ENCODE data around the gene NANP.
A peak's percentile ranks its signal among the peaks of the same experiment; 100 is the strongest.
"Not testable (repeated sequence)": the region's sequence is repeated elsewhere in the genome, so short reads cannot be mapped to it uniquely, and the experiment has no call there.

Gene NANP, protein sequence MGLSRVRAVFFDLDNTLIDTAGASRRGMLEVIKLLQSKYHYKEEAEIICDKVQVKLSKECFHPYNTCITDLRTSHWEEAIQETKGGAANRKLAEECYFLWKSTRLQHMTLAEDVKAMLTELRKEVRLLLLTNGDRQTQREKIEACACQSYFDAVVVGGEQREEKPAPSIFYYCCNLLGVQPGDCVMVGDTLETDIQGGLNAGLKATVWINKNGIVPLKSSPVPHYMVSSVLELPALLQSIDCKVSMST

DNA sequence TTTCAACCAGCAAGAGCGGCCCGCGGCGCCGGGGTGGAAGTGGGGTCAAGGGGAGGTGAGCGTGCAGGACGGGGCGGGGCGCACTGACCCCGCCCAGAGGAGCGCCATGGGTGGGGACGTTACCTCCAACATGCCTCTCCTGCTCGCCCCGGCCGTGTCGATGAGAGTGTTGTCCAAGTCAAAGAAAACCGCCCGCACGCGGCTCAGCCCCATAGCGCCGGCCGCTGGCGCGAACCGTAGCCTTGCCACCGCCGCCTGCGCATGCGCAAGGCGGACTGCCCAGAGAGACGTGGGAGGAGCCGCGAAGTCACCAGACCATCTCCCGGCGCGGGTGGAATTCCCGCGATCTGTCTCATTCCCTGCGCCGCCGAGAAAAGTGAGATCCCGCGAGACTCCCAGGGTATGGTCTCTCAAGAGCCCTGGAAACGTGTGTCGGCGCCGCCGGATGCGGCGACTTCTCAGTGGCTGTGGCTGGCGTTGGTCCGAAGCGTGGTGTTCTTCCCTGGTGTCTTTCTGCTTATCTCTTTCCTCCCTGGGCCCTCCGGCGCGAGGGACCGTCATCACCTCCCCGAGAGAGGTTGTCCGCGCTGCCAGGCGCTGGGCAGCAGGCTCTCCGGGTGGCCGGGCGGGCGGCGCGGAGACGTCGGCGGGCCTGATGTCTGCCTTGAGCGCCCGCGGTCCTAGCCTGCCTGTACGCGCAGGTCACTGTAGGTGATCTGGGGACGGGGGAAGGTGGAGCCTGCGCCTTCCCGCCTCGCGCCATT lies at the start of gene NANP:
TSS of gene NANP (minus strand) at position 279 of the 764 bp plus-strand sequence. CDS start at position 213, 66 bp downstream.
- no peaks in the 10 kb centered on the region for H3K27me3 Mint-ChIP-seq
- H3K27ac Mint-ChIP-seq: peak within 1 kb of the TSS; percentile 94
- peaks cover 17% of the 10 kb centered on the region for H3K4me1 Mint-ChIP-seq
- peak within 1 kb of the TSS; percentile 95 for H3K4me3 Mint-ChIP-seq
- peaks cover 6% of the 10 kb centered on the region for H3K36me3 Mint-ChIP-seq
- H3K9me3 Mint-ChIP-seq: peaks cover 5% of the 10 kb centered on the region

DNA sequence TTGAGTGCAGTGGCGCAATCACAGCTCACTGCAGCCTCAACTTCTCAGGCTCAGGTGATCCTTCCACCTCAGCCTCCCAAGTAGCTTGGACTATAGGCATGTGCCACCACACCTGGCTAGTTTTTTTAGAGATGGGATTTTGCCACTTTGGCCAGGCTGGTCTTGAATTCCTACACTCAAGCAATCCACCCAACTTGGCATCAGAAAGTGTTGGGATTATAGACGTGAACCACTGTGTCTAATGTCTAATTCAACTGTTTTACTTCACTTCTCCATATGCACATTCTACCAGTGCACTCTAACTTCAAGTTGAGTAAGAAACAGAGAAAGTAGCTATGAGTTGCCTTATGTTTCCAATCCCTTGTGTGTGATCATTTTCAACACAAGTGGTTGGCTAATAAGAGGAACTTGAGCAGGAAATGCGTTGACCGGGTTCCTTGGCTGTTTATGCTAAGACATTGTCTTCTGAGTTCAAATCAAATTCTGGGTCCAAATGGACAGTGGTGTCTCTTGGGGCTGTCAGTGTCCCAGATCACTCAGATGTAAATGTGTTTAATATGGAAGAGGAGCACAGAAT lies 48.9 kb upstream of the NANP start:
- no peak overlapping the region for H3K4me3 Mint-ChIP-seq
- H3K4me1 Mint-ChIP-seq: peaks cover 6% of the 10 kb centered on the region
- no peak overlapping the region for H3K27ac Mint-ChIP-seq
- no peaks in the 10 kb centered on the region for H3K27me3 Mint-ChIP-seq
- H3K36me3 Mint-ChIP-seq: peaks cover 40% of the 10 kb centered on the region
- peaks cover 5% of the 10 kb centered on the region for H3K9me3 Mint-ChIP-seq

DNA sequence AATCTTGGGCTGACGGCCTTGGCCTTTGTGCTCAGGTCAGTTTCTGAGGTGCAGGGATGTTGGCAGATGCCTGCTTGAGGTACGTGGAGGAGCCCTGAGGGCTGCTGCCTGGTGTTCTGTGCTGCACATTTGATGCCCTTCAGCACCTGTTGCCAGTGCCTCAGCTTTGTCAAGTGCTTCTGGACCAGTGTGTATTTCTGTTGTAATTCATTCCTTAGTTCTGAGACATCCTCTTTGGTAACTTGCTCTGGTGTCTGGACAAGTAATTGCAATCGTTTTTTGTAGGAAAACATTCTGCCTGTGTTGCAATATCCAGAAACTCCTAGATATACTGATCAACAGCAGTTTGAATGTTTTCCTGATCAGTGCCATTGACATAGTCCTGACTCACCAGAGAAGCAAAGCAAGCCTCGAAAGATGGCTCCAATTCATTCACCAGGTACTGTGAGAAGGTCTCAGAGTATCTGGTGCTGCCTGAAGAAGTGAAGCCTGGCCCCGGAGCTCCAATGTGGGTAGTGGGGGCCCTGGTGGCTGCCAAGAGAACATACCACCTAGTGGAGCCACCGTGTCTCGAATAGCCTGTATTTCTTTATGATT lies 46.1 kb upstream of the NANP start:
- no peak overlapping the region for H3K4me3 Mint-ChIP-seq
- peaks cover 15% of the 10 kb centered on the region for H3K36me3 Mint-ChIP-seq
- no peak overlapping the region for H3K27ac Mint-ChIP-seq
- H3K9me3 Mint-ChIP-seq: peaks cover 5% of the 10 kb centered on the region
- H3K4me1 Mint-ChIP-seq: no peaks in the 10 kb centered on the region
- no peaks in the 10 kb centered on the region for H3K27me3 Mint-ChIP-seq

DNA sequence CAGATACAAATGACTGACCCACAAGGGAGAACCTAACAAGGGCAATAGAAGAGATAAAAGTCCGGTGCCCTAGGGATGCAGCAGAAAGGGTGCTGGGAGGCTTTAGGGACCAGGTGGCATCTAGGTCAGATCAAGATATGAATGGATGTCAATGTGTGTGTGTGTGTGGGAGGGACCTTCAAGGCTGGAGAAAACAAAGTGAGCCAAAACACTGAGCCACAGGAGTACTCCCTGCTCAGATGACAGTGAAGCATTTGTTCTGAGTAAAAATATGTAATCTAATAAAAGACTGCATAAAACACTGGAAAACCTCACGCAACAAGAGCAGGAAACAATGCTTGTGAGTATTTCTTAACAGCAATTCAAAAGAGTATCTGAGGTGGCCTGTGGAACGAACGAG lies 44.6 kb upstream of the NANP start:
- H3K36me3 Mint-ChIP-seq: peaks cover 5% of the 10 kb centered on the region
- no peak overlapping the region for H3K4me3 Mint-ChIP-seq
- H3K27me3 Mint-ChIP-seq: no peaks in the 10 kb centered on the region
- H3K4me1 Mint-ChIP-seq: no peaks in the 10 kb centered on the region
- H3K27ac Mint-ChIP-seq: no peak overlapping the region
- H3K9me3 Mint-ChIP-seq: peaks cover 5% of the 10 kb centered on the region

DNA sequence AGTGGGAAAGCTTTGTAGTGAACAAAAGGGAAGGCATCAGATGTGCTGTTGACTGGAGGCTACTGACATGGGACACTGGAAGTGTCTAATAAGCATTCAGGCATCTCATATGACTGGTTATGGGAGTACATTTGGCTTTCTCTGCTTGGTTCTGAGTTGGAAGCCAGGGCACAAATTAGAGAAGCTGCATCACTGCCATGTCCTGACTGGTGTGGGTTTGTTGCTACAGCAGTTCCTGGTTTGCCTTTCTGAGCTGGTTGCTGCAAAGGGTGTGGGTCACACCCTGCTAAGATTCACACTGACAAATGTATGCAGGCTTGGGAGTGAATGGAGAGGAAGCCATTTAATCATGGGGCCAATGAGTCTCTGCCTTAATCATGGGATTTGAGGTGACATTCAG lies 36.2 kb upstream of the NANP start:
- Mint-ChIP-seq H3K4me3 (no peak overlapping the region), H3K9me3 (no peaks in the 10 kb centered on the region), H3K27ac (no peak overlapping the region), H3K36me3 (peaks cover 6% of the 10 kb centered on the region), H3K27me3 (no peaks in the 10 kb centered on the region), H3K4me1 (no peaks in the 10 kb centered on the region)

DNA sequence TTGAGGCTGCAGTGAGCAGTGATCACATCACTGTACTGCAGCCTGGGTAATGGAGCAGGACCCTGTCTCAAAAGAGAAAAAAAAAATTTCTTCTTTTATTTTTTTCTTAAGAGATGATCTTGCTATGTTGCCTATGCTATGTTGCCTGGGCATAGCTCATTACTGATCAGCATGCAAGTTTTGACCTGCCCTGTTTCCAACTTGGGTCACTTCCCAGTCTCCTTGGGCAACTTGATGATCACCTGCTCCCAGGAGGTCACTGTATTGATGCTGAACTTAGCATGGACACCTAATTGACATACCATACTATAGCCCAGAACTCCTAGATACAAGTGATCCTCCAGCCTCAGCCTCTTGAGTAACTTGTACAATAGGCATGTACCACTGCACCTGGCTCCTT lies 30.7 kb upstream of the NANP start:
- H3K4me1 Mint-ChIP-seq: no peaks in the 10 kb centered on the region
- H3K9me3 Mint-ChIP-seq: no peaks in the 10 kb centered on the region
- H3K27ac Mint-ChIP-seq: no peak overlapping the region
- no peaks in the 10 kb centered on the region for H3K27me3 Mint-ChIP-seq
- H3K4me3 Mint-ChIP-seq: no peak overlapping the region
- H3K36me3 Mint-ChIP-seq: peaks cover 9% of the 10 kb centered on the region

DNA sequence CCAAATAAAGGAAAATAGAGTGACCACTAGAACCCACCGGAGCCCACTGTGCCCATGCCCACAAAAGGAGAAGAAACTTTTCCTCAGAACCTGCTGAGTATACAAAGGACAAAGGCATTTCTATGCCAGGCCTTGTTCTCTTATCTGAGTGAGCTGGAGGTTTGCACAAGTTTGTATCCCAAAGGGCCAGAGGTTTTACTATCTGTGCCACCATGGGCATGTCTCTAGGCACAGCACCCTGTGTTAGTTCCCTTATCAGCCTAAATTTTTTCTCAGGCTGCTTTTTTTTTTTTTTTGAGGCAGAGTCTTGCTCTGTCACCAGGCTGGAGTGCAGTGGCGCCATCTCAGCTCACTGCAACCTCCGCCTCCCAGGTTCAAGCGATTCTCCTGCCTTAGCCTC lies 29.1 kb upstream of the NANP start:
- not testable (repeated sequence) for H3K27ac Mint-ChIP-seq, H3K4me1 Mint-ChIP-seq, H3K36me3 Mint-ChIP-seq, H3K9me3 Mint-ChIP-seq, H3K4me3 Mint-ChIP-seq, H3K27me3 Mint-ChIP-seq

DNA sequence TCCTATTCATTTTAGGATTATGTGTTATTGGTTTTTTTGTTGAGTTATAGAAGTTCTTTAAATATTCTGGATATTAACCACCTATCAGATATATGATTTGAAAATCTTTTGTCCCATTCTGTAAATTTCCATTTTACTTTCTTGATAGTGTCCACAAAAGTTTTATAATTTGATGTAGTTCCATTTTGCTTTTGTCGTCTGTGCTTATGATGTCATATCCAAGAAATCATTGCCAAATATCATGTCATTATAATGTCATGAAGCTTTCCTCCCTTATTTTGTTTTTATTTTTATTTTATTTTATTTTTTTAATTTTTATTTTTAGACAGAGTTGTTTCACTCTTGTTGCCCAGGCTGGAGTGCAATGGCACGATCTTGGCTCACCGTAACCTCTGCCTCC lies 21.0 kb upstream of the NANP start:
- Mint-ChIP-seq H3K9me3 (no peaks in the 10 kb centered on the region), H3K36me3 (peaks cover 8% of the 10 kb centered on the region), H3K4me3 (no peak overlapping the region), H3K27ac (no peak overlapping the region), H3K4me1 (peaks cover 5% of the 10 kb centered on the region), H3K27me3 (no peaks in the 10 kb centered on the region)

DNA sequence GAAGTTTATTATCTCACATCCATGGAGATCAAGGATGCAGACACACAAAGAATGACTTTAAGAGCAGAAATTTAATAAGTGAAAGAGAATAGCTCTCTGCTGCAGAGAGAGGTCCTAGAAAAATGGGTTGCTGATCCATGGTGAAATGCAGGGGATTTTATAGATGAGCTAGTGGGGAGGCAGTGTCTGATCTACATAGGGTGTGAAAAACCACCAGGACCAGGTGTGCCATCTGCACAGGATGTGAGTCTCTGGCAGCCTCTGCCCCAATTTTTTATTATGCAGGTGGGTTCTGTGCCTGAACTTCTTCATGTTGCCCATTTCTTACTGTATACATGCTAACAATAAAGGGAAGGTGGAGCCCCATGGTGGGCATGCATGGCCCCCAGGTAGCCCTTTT lies 19.9 kb upstream of the NANP start:
- H3K27me3 Mint-ChIP-seq: no peaks in the 10 kb centered on the region
- H3K9me3 Mint-ChIP-seq: no peaks in the 10 kb centered on the region
- H3K4me1 Mint-ChIP-seq: peaks cover 5% of the 10 kb centered on the region
- no peak overlapping the region for H3K27ac Mint-ChIP-seq
- H3K36me3 Mint-ChIP-seq: peaks cover 8% of the 10 kb centered on the region
- H3K4me3 Mint-ChIP-seq: no peak overlapping the region

DNA sequence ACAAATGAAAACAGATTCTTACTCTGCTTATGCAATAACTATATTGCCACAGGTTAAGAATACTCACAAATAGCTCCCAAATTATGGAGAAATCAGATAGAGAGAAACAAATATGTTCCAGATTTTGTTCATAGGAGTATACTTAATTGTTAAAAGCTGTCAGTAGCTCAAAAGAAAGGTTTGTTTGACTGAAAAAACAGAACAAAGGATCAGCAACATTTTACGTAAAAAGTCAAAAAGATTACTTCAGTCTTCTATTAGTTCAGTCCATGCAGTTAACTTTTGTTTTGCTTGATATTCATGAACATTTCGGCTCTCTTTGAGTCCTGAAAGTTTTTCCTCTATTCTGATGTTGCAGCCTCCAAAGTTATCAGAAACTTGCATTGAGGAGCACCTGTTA lies 13.4 kb upstream of the NANP start:
- Mint-ChIP-seq H3K36me3 (peaks cover 17% of the 10 kb centered on the region), H3K27me3 (no peaks in the 10 kb centered on the region)

DNA sequence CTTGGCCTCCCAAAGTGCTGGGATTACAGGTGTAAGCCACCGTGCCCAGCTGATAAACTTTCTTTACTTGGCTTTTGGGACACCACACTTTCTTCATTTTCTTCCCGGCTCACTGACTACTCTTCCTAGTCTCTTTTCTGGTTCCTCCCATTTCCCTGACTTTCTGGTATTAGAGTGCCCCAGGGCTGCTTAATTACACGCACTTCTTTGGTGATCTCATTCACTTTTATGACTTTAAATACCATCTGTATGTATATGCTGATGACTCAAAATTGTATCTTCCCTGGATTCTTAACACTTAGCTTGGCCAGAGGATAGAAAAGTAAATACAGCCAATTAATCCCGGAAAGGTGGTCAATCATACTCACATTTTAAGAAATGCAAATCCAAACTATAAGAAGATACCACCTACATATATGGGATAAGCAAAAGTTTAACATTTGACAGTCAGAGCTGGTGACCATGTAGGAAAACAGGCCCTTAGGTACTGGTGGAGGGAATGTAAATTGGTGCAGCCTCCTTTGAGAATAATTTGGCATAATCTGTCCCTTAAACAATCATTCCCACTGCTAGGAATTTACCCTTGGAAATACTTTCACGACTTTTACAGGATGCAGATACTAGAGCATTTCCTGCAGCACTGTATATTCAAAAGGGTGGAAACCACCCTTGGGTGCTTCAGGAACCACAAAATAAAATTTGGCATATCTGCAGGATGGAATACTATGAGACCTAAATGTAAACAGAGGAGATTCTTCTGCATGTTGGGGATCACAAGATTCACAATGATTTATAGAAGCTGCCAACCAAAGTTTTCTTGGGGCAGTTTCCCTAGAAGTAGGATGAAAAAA lies 9.4 kb upstream of the NANP start:
- H3K4me3 Mint-ChIP-seq: no peak overlapping the region
- H3K27ac Mint-ChIP-seq: no peak overlapping the region
- no peaks in the 10 kb centered on the region for H3K27me3 Mint-ChIP-seq
- H3K36me3 Mint-ChIP-seq: peaks cover 17% of the 10 kb centered on the region
- H3K4me1 Mint-ChIP-seq: peaks cover 7% of the 10 kb centered on the region
- H3K9me3 Mint-ChIP-seq: peaks cover 2% of the 10 kb centered on the region

More for the DNA sequence above, 13.4 kb upstream of the NANP start:
- Mint-ChIP-seq H3K9me3 (no peaks in the 10 kb centered on the region), H3K4me3 (no peak overlapping the region), H3K4me1 (peaks cover 7% of the 10 kb centered on the region), H3K27ac (no peak overlapping the region)

DNA sequence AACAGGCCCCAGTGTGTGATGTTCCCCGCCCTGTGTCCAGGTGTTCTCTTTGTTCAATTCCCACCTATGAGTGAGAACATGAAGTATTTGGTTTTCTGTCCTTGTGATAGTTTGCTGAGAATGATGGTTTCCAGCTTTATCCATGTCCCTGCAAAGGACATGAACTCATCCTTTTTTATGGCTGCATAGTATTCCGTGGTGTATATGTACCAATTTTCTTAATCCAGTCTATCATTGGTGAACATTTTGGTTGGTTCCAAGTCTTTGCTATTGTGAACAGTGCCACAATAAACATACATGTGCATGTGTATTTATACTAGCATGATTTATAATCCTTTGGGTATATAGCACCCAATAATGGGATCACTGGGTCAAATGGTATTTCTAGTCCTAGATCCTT lies 6.8 kb upstream of the NANP start:
- H3K4me1 Mint-ChIP-seq, H3K4me3 Mint-ChIP-seq, H3K27ac Mint-ChIP-seq, H3K27me3 Mint-ChIP-seq, H3K9me3 Mint-ChIP-seq: not testable (repeated sequence)
- peaks cover 10% of the 10 kb centered on the region for H3K36me3 Mint-ChIP-seq

DNA sequence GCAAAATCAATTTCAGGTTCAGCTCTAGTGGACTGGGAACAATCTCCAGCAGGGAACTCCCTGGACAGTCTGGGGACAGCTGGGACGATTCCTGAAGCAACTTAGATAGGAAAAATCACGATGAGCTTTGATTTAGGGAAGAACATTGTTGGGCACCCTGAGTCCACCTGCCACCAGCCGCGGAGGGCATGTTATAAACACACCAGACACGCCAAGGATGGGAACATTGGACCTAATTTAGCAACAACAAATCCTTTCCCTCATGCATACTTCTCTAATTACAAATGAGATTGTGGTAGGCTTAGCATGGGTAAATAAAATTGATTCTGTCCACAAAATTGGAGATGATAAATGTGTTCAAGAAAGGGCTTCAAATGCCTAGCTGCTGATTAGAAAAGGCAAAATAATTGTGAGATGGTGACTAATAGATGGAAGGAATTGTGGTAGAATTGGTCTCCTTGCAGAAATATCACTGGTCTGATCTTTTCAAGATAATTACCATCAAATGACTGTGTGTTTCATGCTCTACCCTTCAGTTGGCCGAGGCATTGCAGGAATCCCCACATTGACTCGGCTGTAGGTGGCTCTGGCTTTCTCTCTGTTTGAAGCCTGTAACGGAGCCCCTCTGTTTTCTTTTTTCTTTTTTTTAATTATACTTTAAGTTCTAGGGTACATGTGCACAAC lies 6.1 kb upstream of the NANP start:
- H3K4me1 Mint-ChIP-seq: peaks cover 7% of the 10 kb centered on the region
- H3K27me3 Mint-ChIP-seq: no peaks in the 10 kb centered on the region
- no peak overlapping the region for H3K4me3 Mint-ChIP-seq
- H3K9me3 Mint-ChIP-seq: peaks cover 5% of the 10 kb centered on the region
- no peak overlapping the region for H3K27ac Mint-ChIP-seq
- H3K36me3 Mint-ChIP-seq: peaks cover 6% of the 10 kb centered on the region

DNA sequence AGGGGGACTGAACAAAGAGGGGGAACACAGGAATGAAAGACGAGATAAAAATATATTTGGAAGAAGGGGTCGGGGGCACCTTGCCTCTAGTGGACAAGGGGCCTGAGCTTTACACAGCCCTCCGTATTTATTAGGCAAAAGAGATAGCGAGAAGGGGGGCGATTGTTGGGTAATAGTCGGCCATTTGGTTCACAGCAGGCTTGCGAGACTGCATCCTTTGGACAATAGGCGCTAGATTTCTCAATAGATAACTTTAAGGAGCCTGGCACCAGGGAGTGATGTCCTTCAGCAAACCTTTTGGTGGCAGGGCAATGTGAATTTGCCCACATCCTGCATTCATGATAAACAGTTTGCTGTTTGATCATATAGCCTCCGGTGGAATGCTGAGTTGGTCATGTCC lies 3.0 kb upstream of the NANP start:
- Mint-ChIP-seq H3K9me3 (peaks cover 5% of the 10 kb centered on the region), H3K4me3 (peak overlapping the region; percentile 0), H3K36me3 (peaks cover 6% of the 10 kb centered on the region), H3K27me3 (no peaks in the 10 kb centered on the region), H3K4me1 (peaks cover 17% of the 10 kb centered on the region), H3K27ac (no peak overlapping the region)

DNA sequence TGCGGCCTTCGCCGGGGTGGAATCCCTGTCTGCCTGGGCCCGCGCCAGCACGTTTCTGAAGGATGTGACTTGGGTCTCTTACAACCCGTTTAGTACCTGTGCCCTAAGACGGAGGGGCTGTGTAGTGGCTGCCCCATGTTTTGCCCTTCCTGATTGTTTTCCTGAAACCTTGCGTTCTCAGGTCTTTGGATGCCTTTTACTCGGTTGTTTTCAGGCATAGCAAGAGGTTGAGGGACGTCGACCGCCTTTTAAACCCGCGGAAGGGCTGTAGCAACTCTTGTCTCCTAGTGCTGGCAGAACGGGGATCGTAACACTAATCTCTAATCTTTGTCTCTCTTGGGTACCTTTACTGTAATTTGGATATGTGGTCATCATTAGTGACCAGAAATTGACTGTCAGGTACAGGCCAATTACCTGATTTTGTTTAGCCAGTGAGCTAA lies 706 bp upstream of the NANP start:
- no peaks in the 10 kb centered on the region for H3K27me3 Mint-ChIP-seq
- peaks cover 6% of the 10 kb centered on the region for H3K36me3 Mint-ChIP-seq
- peak overlapping the region; percentile 94 for H3K27ac Mint-ChIP-seq
- H3K4me1 Mint-ChIP-seq: peaks cover 17% of the 10 kb centered on the region
- peaks cover 5% of the 10 kb centered on the region for H3K9me3 Mint-ChIP-seq
- peak overlapping the region; percentile 95 for H3K4me3 Mint-ChIP-seq
